HL-60 (cell line): ENCODE results near the gene NCOA3.

Experiments
- GABPA ChIP-seq: IDR thresholded peaks from 2 replicates; pipeline ENCODE4 v1.6.1; 2012; ENCODE audit warnings: low read depth
- TF ChIP-seq, protein P1 (sequence below): IDR thresholded peaks from 2 replicates; pipeline ENCODE4 v1.6.1; 2012; ENCODE audit warnings: low read depth; ENCODE audit not compliant: insufficient replicate concordance
- TF ChIP-seq, protein P2 (sequence below): IDR thresholded peaks from one replicate; pipeline ENCODE4 v1.5.1; 2011; ENCODE audit warnings: low read length, control low read depth, inconsistent platforms; ENCODE audit not compliant: insufficient read depth

DNA sequence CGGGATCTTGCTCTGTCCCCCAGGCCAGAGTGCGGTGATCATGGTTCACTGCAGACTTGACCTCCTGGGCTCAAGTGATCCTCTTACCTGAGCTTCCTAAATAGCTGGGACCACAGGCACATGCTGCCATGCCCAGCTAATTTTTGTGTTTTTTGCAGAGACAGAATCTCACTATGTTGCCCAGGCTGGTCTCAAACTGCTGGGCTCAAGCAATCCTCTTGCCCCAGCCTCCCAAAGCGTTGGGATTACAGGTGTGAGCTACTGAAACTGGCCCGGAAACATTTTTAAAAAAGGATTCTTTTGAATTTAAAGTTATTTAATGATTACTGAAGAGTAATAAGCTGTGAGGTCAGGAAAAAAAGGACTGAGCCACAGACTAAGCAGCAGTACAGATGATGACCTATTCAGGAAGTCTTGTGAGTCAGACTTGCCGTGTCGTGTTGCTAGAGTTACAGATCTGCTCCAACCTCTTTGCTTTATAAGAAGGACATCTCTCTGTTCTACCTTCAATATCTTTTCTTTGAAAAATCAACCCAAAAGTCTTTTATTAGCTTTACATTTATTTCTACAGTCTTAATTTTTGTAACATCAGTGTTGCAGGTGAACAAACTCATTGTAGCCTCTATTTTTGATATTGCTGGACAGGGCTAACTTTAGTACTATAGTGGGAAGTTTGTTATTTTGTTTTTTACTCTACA, 108.7 kb downstream of the NCOA3 start:
- TF ChIP-seq, protein P1, sequence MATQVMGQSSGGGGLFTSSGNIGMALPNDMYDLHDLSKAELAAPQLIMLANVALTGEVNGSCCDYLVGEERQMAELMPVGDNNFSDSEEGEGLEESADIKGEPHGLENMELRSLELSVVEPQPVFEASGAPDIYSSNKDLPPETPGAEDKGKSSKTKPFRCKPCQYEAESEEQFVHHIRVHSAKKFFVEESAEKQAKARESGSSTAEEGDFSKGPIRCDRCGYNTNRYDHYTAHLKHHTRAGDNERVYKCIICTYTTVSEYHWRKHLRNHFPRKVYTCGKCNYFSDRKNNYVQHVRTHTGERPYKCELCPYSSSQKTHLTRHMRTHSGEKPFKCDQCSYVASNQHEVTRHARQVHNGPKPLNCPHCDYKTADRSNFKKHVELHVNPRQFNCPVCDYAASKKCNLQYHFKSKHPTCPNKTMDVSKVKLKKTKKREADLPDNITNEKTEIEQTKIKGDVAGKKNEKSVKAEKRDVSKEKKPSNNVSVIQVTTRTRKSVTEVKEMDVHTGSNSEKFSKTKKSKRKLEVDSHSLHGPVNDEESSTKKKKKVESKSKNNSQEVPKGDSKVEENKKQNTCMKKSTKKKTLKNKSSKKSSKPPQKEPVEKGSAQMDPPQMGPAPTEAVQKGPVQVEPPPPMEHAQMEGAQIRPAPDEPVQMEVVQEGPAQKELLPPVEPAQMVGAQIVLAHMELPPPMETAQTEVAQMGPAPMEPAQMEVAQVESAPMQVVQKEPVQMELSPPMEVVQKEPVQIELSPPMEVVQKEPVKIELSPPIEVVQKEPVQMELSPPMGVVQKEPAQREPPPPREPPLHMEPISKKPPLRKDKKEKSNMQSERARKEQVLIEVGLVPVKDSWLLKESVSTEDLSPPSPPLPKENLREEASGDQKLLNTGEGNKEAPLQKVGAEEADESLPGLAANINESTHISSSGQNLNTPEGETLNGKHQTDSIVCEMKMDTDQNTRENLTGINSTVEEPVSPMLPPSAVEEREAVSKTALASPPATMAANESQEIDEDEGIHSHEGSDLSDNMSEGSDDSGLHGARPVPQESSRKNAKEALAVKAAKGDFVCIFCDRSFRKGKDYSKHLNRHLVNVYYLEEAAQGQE, result no peak
- TF ChIP-seq, protein P2, sequence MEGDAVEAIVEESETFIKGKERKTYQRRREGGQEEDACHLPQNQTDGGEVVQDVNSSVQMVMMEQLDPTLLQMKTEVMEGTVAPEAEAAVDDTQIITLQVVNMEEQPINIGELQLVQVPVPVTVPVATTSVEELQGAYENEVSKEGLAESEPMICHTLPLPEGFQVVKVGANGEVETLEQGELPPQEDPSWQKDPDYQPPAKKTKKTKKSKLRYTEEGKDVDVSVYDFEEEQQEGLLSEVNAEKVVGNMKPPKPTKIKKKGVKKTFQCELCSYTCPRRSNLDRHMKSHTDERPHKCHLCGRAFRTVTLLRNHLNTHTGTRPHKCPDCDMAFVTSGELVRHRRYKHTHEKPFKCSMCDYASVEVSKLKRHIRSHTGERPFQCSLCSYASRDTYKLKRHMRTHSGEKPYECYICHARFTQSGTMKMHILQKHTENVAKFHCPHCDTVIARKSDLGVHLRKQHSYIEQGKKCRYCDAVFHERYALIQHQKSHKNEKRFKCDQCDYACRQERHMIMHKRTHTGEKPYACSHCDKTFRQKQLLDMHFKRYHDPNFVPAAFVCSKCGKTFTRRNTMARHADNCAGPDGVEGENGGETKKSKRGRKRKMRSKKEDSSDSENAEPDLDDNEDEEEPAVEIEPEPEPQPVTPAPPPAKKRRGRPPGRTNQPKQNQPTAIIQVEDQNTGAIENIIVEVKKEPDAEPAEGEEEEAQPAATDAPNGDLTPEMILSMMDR, result no peak
- no peak for TF ChIP-seq GABPA
